ENCODE results near the gene FAM149A. TPM values are rescaled to one million over a fixed set of nuclear protein-coding genes. Genes with fewer than 3 reads are reported as not detected.

The FAM149A gene
- polyA plus RNA-seq, 2 of the 4 experiments (the other 2 are of a cell fraction) = 1.8 to 3.0 TPM

- WGBS (ENCODE audit: missing lambda C conversion rate) = 78% methylated on average over 16 of the region's 18 CpGs
- H3K9me3 ChIP-seq = no peaks in the 10 kb centered on the region
- DNase-seq (ENCODE audit: low read depth in 1 of 2, low spot score in 1 of 2) (no peak), FAIRE-seq (no peak), ATAC-seq (no peak)
- CTCF ChIA-PET = interaction anchor here (0.9 kb wide), 1 partner anchor 9 kb away, joined by 3 read pairs; no protein-coding TSS in a partner anchor
- no peaks in the 10 kb centered on the region for H3K4me1 ChIP-seq
- no peak overlapping the region for H3K27ac ChIP-seq
- H3K4me3 ChIP-seq = no peak overlapping the region
- TF ChIP-seq POLR2A (IDR thresholded peaks at IDR 0.05; ENCODE audit: low read length) = no peak
- TF ChIP-seq ZFP36 (IDR thresholded peaks at IDR 0.05; ENCODE audit: borderline replicate concordance, partially characterized antibody) = no peak
- POLR2A ChIA-PET = no interaction called here
- H3K4me2 ChIP-seq = no peak overlapping the region
Measured at GRCh38 chr4:186169333-186169944, 64.9 kb downstream of the FAM149A start.

GRCh38 chr4:186169945-186170802, 65.7 kb downstream of the FAM149A start:
- H3K27ac ChIP-seq = no peak overlapping the region
- no peaks in the 10 kb centered on the region for H3K4me1 ChIP-seq
- TF ChIP-seq USF2 (IDR thresholded peaks at IDR 0.05) = no peak
- no peak for TF ChIP-seq ZSCAN20 (CRISPR knock-in tag; IDR thresholded peaks at IDR 0.05)
- no peak for TF ChIP-seq SREBF2 (IDR thresholded peaks at IDR 0.05)
- TF ChIP-seq FOXS1 (CRISPR knock-in tag; IDR thresholded peaks at IDR 0.05) = no peak
- no peak for TF ChIP-seq NFE2L2 (conservative IDR thresholded peaks at IDR 0.05; ENCODE audit: low read length)
- TF ChIP-seq FOSL2 (IDR thresholded peaks at IDR 0.05) = no peak
- TF ChIP-seq FOSL2 (CRISPR knock-in tag; IDR thresholded peaks at IDR 0.05) = no peak
- no peak for TF ChIP-seq RNF2 (IDR thresholded peaks at IDR 0.05; ENCODE audit: borderline replicate concordance, low read depth)
- H3K4me2 ChIP-seq = no peak overlapping the region
- DNase-seq (ENCODE audit: low read depth in 1 of 2, low spot score in 1 of 2) (no peak), ATAC-seq (peak in 1 of 2 experiments; percentile 68; a peak in 3 of 6 replicates), FAIRE-seq (no peak)
- ChIA-PET POLR2A (no interaction called here), CTCF (interaction anchor here (0.9 kb wide), 1 partner anchor 9 kb away, joined by 3 read pairs; no protein-coding TSS in a partner anchor)
- no peak overlapping the region for H3K4me3 ChIP-seq
- H3K9me3 ChIP-seq = no peaks in the 10 kb centered on the region
- WGBS (ENCODE audit: missing lambda C conversion rate) = 67% methylated on average over 9 of the region's 16 CpGs

- WGBS (ENCODE audit: missing lambda C conversion rate) = 86% methylated on average over 13 of the region's 13 CpGs
- no peak for FAIRE-seq
Measured at GRCh38 chr4:186170966-186171365, 66.5 kb downstream of the FAM149A start.

More at GRCh38 chr4:186170966-186171365, 66.5 kb downstream of the FAM149A start:
- CTCF ChIA-PET = no interaction called here
- TF ChIP-seq MYC (IDR thresholded peaks at IDR 0.05; ENCODE audit: borderline replicate concordance, low read length) (no peak), ATOH8 (CRISPR knock-in tag; IDR thresholded peaks at IDR 0.05; ENCODE audit: low read depth) (no peak), ZNF302 (CRISPR knock-in tag; IDR thresholded peaks at IDR 0.05) (no peak), RAD21 (conservative IDR thresholded peaks at IDR 0.05 in 1 of 2, IDR thresholded peaks at IDR 0.05 in 1 of 2) (no peak), HOXA7 (CRISPR knock-in tag; IDR thresholded peaks at IDR 0.05) (no peak), HES2 (IDR thresholded peaks at IDR 0.05) (no peak), BCL3 (IDR thresholded peaks at IDR 0.05) (no peak), ZFP36 (IDR thresholded peaks at IDR 0.05; ENCODE audit: borderline replicate concordance, partially characterized antibody) (no peak), NR3C1 (IDR thresholded peaks at IDR 0.05) (no peak), FOSL2 (IDR thresholded peaks at IDR 0.05) (no peak), FOSL2 (CRISPR knock-in tag; IDR thresholded peaks at IDR 0.05) (no peak), GATA3 (IDR thresholded peaks at IDR 0.05; ENCODE audit: borderline replicate concordance) (no peak), CBX8 (IDR thresholded peaks at IDR 0.05) (no peak), RCOR1 (IDR thresholded peaks at IDR 0.05; ENCODE audit: low read depth, low read length) (no peak)
- Histone ChIP-seq H3K4me3 (no peak overlapping the region), H3K9me3 (no peaks in the 10 kb centered on the region), H3K27ac (no peak overlapping the region), H3K4me1 (no peaks in the 10 kb centered on the region), H3K4me2 (no peak overlapping the region)
- POLR2A ChIA-PET = no interaction called here
- DNase-seq (ENCODE audit: low read depth in 1 of 2, low spot score in 1 of 2) = no peak
- ATAC-seq = no peak

Measured in A549 (cell line).